Neuronal stem cell (in vitro differentiated cells): ENCODE measurements around the gene C4orf33. TPM values are rescaled to one million over a fixed set of nuclear protein-coding genes. Genes with fewer than 3 reads are reported as not detected.

Experiments
- DNase-seq: peaks from one replicate; pipeline ENCODE4 v3.0.0-alpha.2; 2013; ENCODE audit warnings: low spot score
- H2AFZ ChIP-seq: one replicate; pipeline ENCODE4 v1.6.1; 2013; ENCODE audit warnings: mild to moderate bottlenecking, low read length, inconsistent platforms
- H2AK5ac ChIP-seq: 2 replicates; pipeline ENCODE4 v1.6.1; 2013; ENCODE audit warnings: low read depth, mild to moderate bottlenecking, inconsistent platforms, low read length, moderate library complexity, mixed read lengths
- H2BK120ac ChIP-seq: 2 replicates; pipeline ENCODE4 v1.6.1; 2013; ENCODE audit warnings: low read depth, mild to moderate bottlenecking, inconsistent platforms, low read length, moderate library complexity, mixed read lengths
- H2BK12ac ChIP-seq: one replicate; pipeline ENCODE4 v1.6.1; 2013; ENCODE audit warnings: low read length, inconsistent platforms
- H2BK15ac ChIP-seq: 2 replicates; pipeline ENCODE4 v1.6.1; 2013; ENCODE audit warnings: mild to moderate bottlenecking, low read length, inconsistent platforms, mixed read lengths
- H2BK5ac ChIP-seq: one replicate; pipeline ENCODE4 v1.6.1; 2013; ENCODE audit warnings: inconsistent platforms, mild to moderate bottlenecking, low read length, moderate library complexity
- H3K14ac ChIP-seq: one replicate; pipeline ENCODE4 v1.6.1; 2013; ENCODE audit warnings: low read length, inconsistent platforms
- H3K18ac ChIP-seq: 2 replicates; pipeline ENCODE4 v1.6.1; 2013; ENCODE audit warnings: low read length, inconsistent platforms
- H3K23ac ChIP-seq: 2 replicates; pipeline ENCODE4 v1.6.1; 2013; ENCODE audit warnings: low read depth, mild to moderate bottlenecking, mixed read lengths, low read length, inconsistent platforms; ENCODE audit not compliant: poor library complexity
- H3K27ac ChIP-seq: replicated peaks from 3 replicates; pipeline ENCODE4 v1.5.1; 2013; ENCODE audit warnings: low read length, inconsistent platforms
- H3K27me3 ChIP-seq, 3 experiments: 2 replicates each; pipeline ENCODE4 v1.6.1; 2013; ENCODE audit warnings: low read length in 3 of 3, mild to moderate bottlenecking in 2 of 3, inconsistent platforms in 1 of 3, low read depth in 1 of 3, mixed read lengths in 1 of 3, moderate library complexity in 1 of 3; ENCODE audit not compliant: control insufficient read depth in 3 of 3, insufficient read depth in 3 of 3
- H3K36me3 ChIP-seq, 2 donors: replicated peaks in 1 of 2; 2 replicates each; pipeline ENCODE4 v1.6.1; 2013; ENCODE audit warnings: low read length in 2 of 2; ENCODE audit not compliant: control insufficient read depth in 2 of 2, insufficient read depth in 2 of 2
- H3K4ac ChIP-seq: 2 replicates; pipeline ENCODE4 v1.6.1; 2013; ENCODE audit warnings: inconsistent platforms, mild to moderate bottlenecking, low read length, moderate library complexity
- H3K4me1 ChIP-seq, 2 donors: 1 replicate in 1 of 2; 2 replicates in 1 of 2; pipeline ENCODE4 v1.6.1; 2013; ENCODE audit warnings: low read length in 2 of 2, low read depth in 1 of 2; ENCODE audit not compliant: control insufficient read depth in 2 of 2, insufficient read depth in 1 of 2
- H3K4me2 ChIP-seq: one replicate; pipeline ENCODE4 v1.6.1; 2013; ENCODE audit warnings: mild to moderate bottlenecking, low read length, inconsistent platforms; ENCODE audit not compliant: insufficient read depth, poor library complexity, severe bottlenecking
- H3K4me3 ChIP-seq, 2 donors: 2 replicates each; pipeline ENCODE4 v1.5.1; 2013; ENCODE audit warnings: low read length in 2 of 2, mild to moderate bottlenecking in 2 of 2, inconsistent platforms in 1 of 2, moderate library complexity in 1 of 2
- H3K79me1 ChIP-seq: one replicate; pipeline ENCODE4 v1.6.1; 2013; ENCODE audit warnings: low read depth, mild to moderate bottlenecking, inconsistent platforms, low read length, moderate library complexity
- H3K9ac ChIP-seq: one replicate; pipeline ENCODE4 v1.6.1; 2013; ENCODE audit warnings: mild to moderate bottlenecking, low read depth, low read length, inconsistent platforms; ENCODE audit not compliant: poor library complexity
- H3K9me3 ChIP-seq, 2 donors: replicated peaks in 1 of 2; 2 replicates each; pipeline versions ENCODE3 to v1.6.1; 2013; ENCODE audit warnings: low read length in 2 of 2, mild to moderate bottlenecking in 2 of 2, inconsistent platforms in 1 of 2, low read depth in 1 of 2, mixed read lengths in 1 of 2, moderate library complexity in 1 of 2; ENCODE audit not compliant: control insufficient read depth in 2 of 2, insufficient read depth in 1 of 2
- H4K8ac ChIP-seq: one replicate; pipeline ENCODE4 v1.6.1; 2013; ENCODE audit warnings: low read depth, mild to moderate bottlenecking, inconsistent platforms, low read length, moderate library complexity
- H4K91ac ChIP-seq: one replicate; pipeline ENCODE4 v1.6.1; 2013; ENCODE audit warnings: low read length, low read depth, mild to moderate bottlenecking, inconsistent platforms; ENCODE audit not compliant: poor library complexity
- WGBS, 2 donors: extraction: QIAGEN DNeasy Blood & Tissue Kit; methylation state at CpG; one replicate each; pipeline ENCODE4 v1.1.7; 2013; ENCODE audit warnings: missing lambda C conversion rate in 2 of 2, mixed read lengths in 1 of 2; ENCODE audit not compliant: insufficient read length in 2 of 2, insufficient replicate concordance in 1 of 2; ENCODE audit errors: extremely low coverage in 2 of 2; 5-methylcytosine and 5-hydroxymethylcytosine counted together
- polyA plus RNA-seq, 2 experiments: library from polyadenylated mRNA; stranded (reverse); fragments of 200-250 nt; gene quantifications; one replicate each; pipeline ENCODE4 v1.2.3, GENCODE V29; 2013

The C4orf33 gene
- 5.7 TPM for polyA plus RNA-seq (2013, experiment 1 of 2)
- polyA plus RNA-seq (2013, experiment 2 of 2): 5.7 TPM

GRCh38 chr4:129095811-129096454 is at the start of gene C4orf33:
Gene C4orf33 (plus strand): TSS chr4:129096152. CDS start chr4:129102611, 6,459 bp downstream.
- H3K23ac ChIP-seq: no peak within 1 kb of the TSS
- peaks cover 0 to 3% of the 10 kb centered on the region in 2 donors for H3K4me1 ChIP-seq
- H4K8ac ChIP-seq: no peak within 1 kb of the TSS
- no peak within 1 kb of the TSS for H3K18ac ChIP-seq
- H2BK120ac ChIP-seq: no peak within 1 kb of the TSS
- no peaks in the 10 kb centered on the region for H3K9me3 ChIP-seq
- H2BK5ac ChIP-seq: no peak within 1 kb of the TSS
- no CpG with 5 or more reads among the region's 14 CpGs for WGBS, 2 donors
- peak within 1 kb of the TSS; percentile 55 to 79 for H3K4me3 ChIP-seq
- no peak within 1 kb of the TSS for H2AK5ac ChIP-seq
- H3K9ac ChIP-seq: no peak within 1 kb of the TSS
- H3K36me3 ChIP-seq: no peaks in the 10 kb centered on the region
- DNase-seq: peak; percentile 57
- peak within 1 kb of the TSS; percentile 69 for H3K27ac ChIP-seq
- no peak within 1 kb of the TSS for H2BK12ac ChIP-seq
- H3K4me2 ChIP-seq: peak within 1 kb of the TSS; percentile 43
- no peak within 1 kb of the TSS for H2BK15ac ChIP-seq
- H3K14ac ChIP-seq: no peak within 1 kb of the TSS
- peak within 1 kb of the TSS; percentile 86 for H2AFZ ChIP-seq
- H3K4ac ChIP-seq: no peak within 1 kb of the TSS
- H3K27me3 ChIP-seq: no peaks in the 10 kb centered on the region
- no peak within 1 kb of the TSS for H4K91ac ChIP-seq
- H3K79me1 ChIP-seq: no peaks in the 10 kb centered on the region

- Histone ChIP-seq H3K23ac (no peak overlapping the region), H4K91ac (no peak overlapping the region), H3K4me3 (no peak overlapping the region), H3K9me3 (peaks cover 38 to 67% of the 10 kb centered on the region in 2 donors), H3K14ac (no peak overlapping the region), H3K79me1 (no peaks in the 10 kb centered on the region), H2BK12ac (no peak overlapping the region), H2BK15ac (no peak overlapping the region), H3K9ac (no peak overlapping the region), H3K27ac (no peak overlapping the region), H3K4me1 (no peaks in the 10 kb centered on the region), H3K27me3 (no peaks in the 10 kb centered on the region), H3K18ac (no peak overlapping the region), H3K4ac (no peak overlapping the region), H3K36me3 (peaks cover 13 to 16% of the 10 kb centered on the region in 2 donors), H4K8ac (no peak overlapping the region), H2AK5ac (no peak overlapping the region), H2AFZ (no peak overlapping the region), H2BK5ac (no peak overlapping the region), H2BK120ac (no peak overlapping the region), H3K4me2 (no peak overlapping the region)
- DNase-seq: no peak
Measured at GRCh38 chr4:129059028-129059427, 36.9 kb upstream of the C4orf33 start.

- no peak overlapping the region for H2BK15ac ChIP-seq
- no peak overlapping the region for H3K4me3 ChIP-seq
- H4K8ac ChIP-seq: no peak overlapping the region
- H3K23ac ChIP-seq: no peak overlapping the region
- no peak overlapping the region for H3K14ac ChIP-seq
- no peak overlapping the region for H3K27ac ChIP-seq
- H3K4me1 ChIP-seq: no peaks in the 10 kb centered on the region
- no peak overlapping the region for H3K4ac ChIP-seq
- H3K9me3 ChIP-seq: peaks cover 25 to 47% of the 10 kb centered on the region in 2 donors
- no peak overlapping the region for H2AK5ac ChIP-seq
- no peak overlapping the region for H2AFZ ChIP-seq
- H3K4me2 ChIP-seq: no peak overlapping the region
- H3K36me3 ChIP-seq: peaks cover 8 to 16% of the 10 kb centered on the region in 2 donors
- WGBS, 2 donors: no CpG with 5 or more reads among the region's 3 CpGs
- no peak overlapping the region for H4K91ac ChIP-seq
- no peaks in the 10 kb centered on the region for H3K27me3 ChIP-seq
- H2BK5ac ChIP-seq: no peak overlapping the region
- H2BK120ac ChIP-seq: no peak overlapping the region
- DNase-seq: no peak
- H3K79me1 ChIP-seq: no peaks in the 10 kb centered on the region
- no peak overlapping the region for H3K9ac ChIP-seq
- H3K18ac ChIP-seq: no peak overlapping the region
- H2BK12ac ChIP-seq: no peak overlapping the region
Measured at GRCh38 chr4:129062580-129062979, 33.4 kb upstream of the C4orf33 start.

GRCh38 chr4:129063640-129064039 is 32.3 kb upstream of the C4orf33 start:
- DNase-seq: no peak
- Histone ChIP-seq H3K4me1 (no peaks in the 10 kb centered on the region), H2BK12ac (no peak overlapping the region), H3K9me3 (peaks cover 23 to 47% of the 10 kb centered on the region in 2 donors), H2BK5ac (no peak overlapping the region), H3K23ac (no peak overlapping the region), H2AK5ac (no peak overlapping the region), H3K36me3 (peaks cover 8 to 16% of the 10 kb centered on the region in 2 donors), H3K27me3 (no peaks in the 10 kb centered on the region), H3K79me1 (no peaks in the 10 kb centered on the region), H3K4ac (no peak overlapping the region), H2BK15ac (no peak overlapping the region), H2BK120ac (no peak overlapping the region), H3K18ac (no peak overlapping the region), H3K4me3 (no peak overlapping the region), H3K4me2 (no peak overlapping the region), H3K27ac (no peak overlapping the region), H4K91ac (no peak overlapping the region), H3K14ac (no peak overlapping the region), H2AFZ (no peak overlapping the region), H4K8ac (no peak overlapping the region), H3K9ac (no peak overlapping the region)
- WGBS, 2 donors: no CpG with 5 or more reads among the region's 2 CpGs
